Measurements from ENCODE around the gene TNFRSF13B.
"Not testable (repeated sequence)": the region's sequence is repeated elsewhere in the genome, so short reads cannot be mapped to it uniquely, and the experiment has no call there.

Gene TNFRSF13B

GRCh38 chr17:16980813-16981731, 9.2 kb upstream of the TNFRSF13B start:
- no peak for DNase-seq

GRCh38 chr17:16980061-16980460, 8.1 kb upstream of the TNFRSF13B start:
- no peak for DNase-seq

- DNase-seq: not testable (repeated sequence)
Measured at GRCh38 chr17:16979237-16979823, 7.4 kb upstream of the TNFRSF13B start.

- DNase-seq: no peak
Measured at GRCh38 chr17:16977932-16978331, 6.0 kb upstream of the TNFRSF13B start.

- no peak for DNase-seq
Measured at GRCh38 chr17:16976725-16977550, 5.0 kb upstream of the TNFRSF13B start.

GRCh38 chr17:16975744-16976625, 4.1 kb upstream of the TNFRSF13B start:
- no peak for DNase-seq

GRCh38 chr17:16975277-16975651, 3.3 kb upstream of the TNFRSF13B start:
- DNase-seq: no peak

- DNase-seq: no peak
Measured at GRCh38 chr17:16974569-16975276, 2.8 kb upstream of the TNFRSF13B start.

GRCh38 chr17:16973760-16974540, 2.0 kb upstream of the TNFRSF13B start:
- no peak for DNase-seq

GRCh38 chr17:16973043-16973442, 1.1 kb upstream of the TNFRSF13B start:
- not testable (repeated sequence) for DNase-seq

GRCh38 chr17:16972346-16972745, 428 bp upstream of the TNFRSF13B start:
- DNase-seq: no peak

GRCh38 chr17:16969931-16970906, 1.7 kb downstream of the TNFRSF13B start:
- no peak for DNase-seq

GRCh38 chr17:16968786-16969185, 3.1 kb downstream of the TNFRSF13B start:
- no peak for DNase-seq

GRCh38 chr17:16962804-16963203, 9.1 kb downstream of the TNFRSF13B start:
- no peak for DNase-seq

GRCh38 chr17:16961792-16962191, 10.1 kb downstream of the TNFRSF13B start:
- no peak for DNase-seq

- DNase-seq: not testable (repeated sequence)
Measured at GRCh38 chr17:16961022-16961421, 10.9 kb downstream of the TNFRSF13B start.

- DNase-seq: not testable (repeated sequence)
Measured at GRCh38 chr17:16955011-16955410, 16.9 kb downstream of the TNFRSF13B start.

GRCh38 chr17:16954521-16954920, 17.4 kb downstream of the TNFRSF13B start:
- DNase-seq: no peak

- no peak for DNase-seq
Measured at GRCh38 chr17:16953841-16954240, 18.1 kb downstream of the TNFRSF13B start.

- DNase-seq: no peak
Measured at GRCh38 chr17:16953347-16953746, 18.6 kb downstream of the TNFRSF13B start.

Data from inflammatory macrophage treated with lipopolysaccharide for 1 hour (primary cell).